ENCODE measurements around the gene SLC25A4.

SLC25A4 gene

DNA sequence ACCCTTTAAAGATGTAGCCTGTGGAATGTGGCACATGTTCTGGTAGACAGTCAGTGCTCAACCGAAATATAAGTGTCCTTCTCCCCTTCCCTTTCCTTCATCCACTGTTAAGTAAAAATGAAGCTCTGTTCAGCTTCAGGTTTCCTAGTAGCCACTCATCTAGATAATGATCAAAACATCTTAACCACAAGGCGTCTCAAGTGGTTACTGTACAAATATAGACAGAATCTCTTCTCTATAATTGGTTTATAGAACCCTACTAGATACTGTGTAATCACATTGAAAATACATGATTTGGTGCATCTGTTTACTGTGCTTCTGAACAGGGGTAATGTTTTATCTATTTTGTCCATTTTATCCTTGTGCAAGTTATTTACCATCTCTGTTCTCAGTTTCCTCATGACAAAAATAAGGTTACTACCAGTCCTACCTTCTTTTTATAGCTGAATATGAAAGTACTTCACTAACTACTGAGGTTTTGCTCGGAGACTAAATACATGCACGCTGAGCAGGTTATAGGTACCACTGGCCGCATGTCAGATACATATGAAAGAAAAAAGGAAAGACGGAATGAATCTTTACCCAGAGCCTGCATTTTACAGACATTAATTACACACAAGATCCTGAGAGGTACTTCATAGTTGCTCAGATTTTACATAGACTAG is 20.3 kb upstream of the SLC25A4 start:
- DNase-seq, result no peak

DNA sequence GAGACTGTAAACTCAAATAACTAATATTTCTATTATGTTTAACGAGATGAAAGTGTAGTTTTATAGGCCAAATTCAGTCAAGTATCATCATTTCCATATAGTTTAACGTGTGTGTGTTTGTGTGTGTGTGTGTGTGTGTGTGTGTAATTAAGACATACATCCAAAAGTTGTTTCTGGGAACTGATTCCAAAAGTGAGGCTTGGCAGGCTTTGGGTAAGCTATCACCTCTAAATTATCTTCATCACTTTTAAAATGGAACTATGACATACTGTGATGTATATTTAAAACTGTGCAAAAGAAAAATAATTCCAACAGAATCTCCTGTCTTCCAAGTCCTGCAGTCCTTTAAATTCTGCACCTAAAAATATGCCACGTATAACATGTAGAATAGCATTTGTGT is 19.1 kb upstream of the SLC25A4 start:
- no peak for DNase-seq

DNA sequence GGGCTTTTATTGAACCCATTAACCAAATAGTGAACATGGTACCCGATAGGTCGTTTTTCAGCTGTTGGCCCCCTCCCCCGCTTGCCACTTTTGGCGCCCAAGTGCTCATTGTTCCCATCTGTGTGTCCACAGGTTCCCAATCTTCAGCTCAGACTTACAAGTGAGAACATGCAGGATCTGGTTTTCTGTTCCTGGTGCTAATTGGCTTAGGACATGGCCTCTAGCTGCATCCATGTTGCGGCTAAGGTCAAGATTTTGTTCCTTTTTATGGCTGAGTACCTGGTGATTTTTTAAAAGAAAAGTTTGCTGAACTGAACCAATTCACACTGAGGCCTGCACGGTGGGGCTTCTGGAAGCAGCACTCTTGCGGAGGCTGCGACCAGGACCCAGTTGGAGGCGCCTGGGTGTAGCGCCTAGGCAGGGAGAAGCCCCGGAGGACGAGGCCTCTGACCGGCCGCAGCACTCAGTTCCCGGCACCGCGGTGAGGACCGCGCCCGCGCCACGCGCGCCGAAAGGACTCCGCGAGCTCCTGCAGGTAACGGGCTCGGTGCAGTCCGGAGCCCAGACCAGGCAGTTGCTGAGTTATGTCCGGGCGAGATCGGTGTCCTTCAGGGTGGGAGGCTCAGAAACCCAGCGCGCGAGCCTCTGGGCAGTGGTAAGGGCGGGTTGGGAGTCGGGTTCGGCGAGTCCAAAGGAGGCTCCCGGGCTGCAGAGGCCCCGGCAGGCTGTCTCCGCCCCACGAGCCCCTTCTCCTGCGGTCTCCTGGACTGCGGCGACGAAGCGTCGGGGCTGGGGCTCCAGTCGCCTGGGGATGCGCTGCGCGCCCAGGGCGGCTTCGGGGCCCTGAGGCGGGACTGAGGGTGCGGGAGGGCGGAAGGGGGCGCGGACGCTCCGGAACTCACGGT is 15.8 kb upstream of the SLC25A4 start:
- no peak for DNase-seq

GRCh38 chr4:185128272-185129119 is 14.6 kb upstream of the SLC25A4 start:
- DNase-seq, result peak; percentile 3

- peak; percentile 23 for DNase-seq
These were observed 8.7 kb upstream of the SLC25A4 start for GRCh38 chr4:185134307-185134869.

- DNase-seq, result no peak
These were observed 5.7 kb upstream of the SLC25A4 start for GRCh38 chr4:185137233-185137925.

DNA sequence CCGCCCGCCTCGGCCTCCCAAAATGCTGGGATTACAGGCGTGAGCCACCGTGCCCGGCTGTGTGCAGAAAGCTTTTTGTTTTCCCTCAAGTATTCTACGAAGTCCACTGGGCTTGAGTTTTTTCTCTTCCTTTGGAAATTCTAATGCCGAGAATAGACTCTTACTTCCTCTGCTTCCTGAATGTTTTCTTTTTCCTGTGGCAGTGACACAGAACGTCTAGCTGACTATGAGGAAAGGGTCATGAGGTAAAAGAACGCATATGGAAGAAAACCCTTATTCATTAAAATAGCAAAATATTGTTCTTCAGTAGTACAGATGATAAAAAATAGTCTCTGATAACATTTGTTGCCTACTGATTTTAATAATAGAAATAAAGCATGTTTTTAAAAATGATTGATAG is 4.9 kb upstream of the SLC25A4 start:
- no peak for DNase-seq

GRCh38 chr4:185139736-185140135 is 3.3 kb upstream of the SLC25A4 start:
- DNase-seq, result no peak

DNA sequence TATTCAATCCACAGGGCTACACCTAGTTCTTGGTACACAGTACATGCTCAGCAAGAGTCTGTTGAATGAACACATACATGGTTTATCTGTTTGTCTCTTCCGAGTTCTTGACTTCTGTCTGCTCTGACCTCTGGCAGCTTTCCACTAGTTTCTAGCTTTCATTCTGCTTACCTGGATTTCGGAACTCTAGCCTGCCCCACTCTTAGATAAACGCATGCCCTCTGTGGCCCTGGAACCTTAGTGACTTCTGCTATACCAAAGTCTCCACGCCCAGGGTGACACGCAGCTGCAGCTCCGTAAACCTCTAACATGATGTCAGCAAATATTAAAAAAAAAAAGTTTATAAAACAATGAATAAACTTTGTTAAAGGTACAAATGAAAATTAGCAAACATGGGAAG is 1.3 kb upstream of the SLC25A4 start:
- DNase-seq, result no peak

GRCh38 chr4:185142564-185142911 is 528 bp upstream of the SLC25A4 start:
- DNase-seq, result peak; percentile 1

DNA sequence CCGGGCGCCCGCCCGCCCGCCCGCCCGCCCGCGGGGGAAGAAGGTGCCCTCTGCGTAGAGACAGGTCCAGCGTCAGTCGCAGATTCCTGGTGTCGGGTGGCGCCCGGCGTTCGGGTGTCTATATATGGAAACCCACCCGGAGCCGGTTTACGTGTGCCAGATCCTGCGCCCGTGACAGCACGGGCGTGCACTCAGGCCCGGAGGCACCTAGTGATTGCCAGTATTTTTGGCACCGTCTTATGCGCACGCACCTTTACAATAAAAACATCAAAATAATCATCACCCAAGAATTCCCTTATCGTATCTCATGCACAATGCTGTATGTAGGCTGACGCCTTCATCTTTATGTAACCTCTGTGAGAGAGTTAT is 519 bp downstream of the SLC25A4 start:
- DNase-seq, result peak; percentile 30

DNA sequence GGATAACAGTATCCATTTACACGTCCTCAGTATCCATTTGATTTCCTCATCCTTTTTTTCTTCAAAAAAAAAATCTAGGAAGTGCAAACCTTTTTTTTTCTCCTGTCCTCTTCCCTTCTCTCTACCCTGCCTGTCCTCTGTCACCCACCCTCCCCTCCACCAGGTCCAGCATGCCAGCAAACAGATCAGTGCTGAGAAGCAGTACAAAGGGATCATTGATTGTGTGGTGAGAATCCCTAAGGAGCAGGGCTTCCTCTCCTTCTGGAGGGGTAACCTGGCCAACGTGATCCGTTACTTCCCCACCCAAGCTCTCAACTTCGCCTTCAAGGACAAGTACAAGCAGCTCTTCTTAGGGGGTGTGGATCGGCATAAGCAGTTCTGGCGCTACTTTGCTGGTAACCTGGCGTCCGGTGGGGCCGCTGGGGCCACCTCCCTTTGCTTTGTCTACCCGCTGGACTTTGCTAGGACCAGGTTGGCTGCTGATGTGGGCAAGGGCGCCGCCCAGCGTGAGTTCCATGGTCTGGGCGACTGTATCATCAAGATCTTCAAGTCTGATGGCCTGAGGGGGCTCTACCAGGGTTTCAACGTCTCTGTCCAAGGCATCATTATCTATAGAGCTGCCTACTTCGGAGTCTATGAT is 1.7 kb downstream of the SLC25A4 start:
- no peak for DNase-seq

- no peak for DNase-seq
These were observed 2.5 kb downstream of the SLC25A4 start for GRCh38 chr4:185145572-185145971.

- no peak for DNase-seq
These were observed 6.3 kb downstream of the SLC25A4 start for GRCh38 chr4:185149392-185149791.

DNA sequence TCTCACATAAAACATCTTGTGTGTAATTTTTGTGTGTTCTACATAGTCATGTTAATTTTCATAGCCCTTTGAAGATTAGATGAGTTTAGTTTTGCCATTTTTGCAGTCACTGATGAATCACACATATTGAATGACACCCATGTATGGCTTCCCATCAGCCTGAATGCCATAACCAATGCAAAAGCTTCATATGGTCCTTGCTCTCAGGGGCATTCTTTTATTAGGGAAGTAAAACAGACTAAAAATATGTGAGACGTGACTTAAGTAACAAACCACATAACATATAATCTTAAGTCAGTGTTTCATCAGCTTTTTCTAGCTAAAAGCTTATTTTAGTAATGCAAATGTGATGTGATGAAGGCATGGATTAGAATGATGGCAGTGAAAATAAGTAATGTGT is 8.2 kb downstream of the SLC25A4 start:
- no peak for DNase-seq

GRCh38 chr4:185165605-185166063 is 22.6 kb downstream of the SLC25A4 start:
- no peak for DNase-seq

DNA sequence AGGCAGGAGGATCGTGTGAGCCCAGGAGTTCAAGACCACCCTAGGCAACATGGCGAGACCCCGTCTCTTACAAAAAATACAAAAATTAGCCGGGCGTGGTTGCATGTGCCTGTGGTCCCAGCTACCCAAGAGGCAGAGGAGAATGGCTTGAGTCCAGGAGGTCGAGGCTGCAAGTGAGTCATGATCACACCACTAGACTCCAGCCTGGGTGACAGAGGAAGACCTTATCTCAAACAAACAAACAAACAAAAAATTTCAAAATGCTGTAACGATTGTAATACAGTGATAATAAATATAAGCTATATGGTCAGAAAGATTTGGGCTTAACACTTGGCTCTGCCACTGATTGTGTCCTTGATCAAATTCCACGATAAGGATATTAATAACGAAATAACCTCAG is 24.2 kb downstream of the SLC25A4 start:
- DNase-seq, result no peak

DNA sequence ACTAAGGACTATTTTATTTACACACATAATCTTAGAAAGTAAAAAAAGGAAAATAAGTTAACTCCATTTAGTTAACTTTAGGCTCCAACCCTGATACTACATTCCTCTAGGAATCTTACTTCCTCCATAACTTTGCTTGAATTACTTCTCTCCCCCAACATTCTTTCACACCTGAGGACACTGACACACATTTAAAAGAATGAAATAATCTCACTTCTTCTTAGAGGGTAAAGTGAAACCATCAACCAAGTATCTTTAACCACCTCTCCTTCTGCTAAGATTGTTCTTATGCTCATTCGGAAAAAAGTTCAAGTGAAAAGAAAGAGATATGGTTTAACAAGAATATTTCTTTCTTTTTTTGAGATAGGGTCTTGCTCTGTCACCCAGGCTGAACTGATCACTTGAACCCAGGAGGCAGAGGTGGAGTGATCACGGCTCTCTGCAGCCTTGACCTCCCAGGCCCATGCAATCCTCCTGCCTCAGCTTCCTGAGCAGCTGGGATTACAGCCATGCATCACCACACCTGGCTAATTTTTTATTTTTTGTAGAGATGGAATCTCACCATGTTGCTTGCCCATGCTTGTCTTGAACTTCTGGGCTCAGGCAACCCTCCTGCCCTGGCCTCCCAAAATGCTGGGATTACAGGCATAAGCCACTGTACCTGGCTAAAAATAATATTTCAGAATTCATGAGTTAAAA is 28.5 kb downstream of the SLC25A4 start:
- no peak for DNase-seq

DNA sequence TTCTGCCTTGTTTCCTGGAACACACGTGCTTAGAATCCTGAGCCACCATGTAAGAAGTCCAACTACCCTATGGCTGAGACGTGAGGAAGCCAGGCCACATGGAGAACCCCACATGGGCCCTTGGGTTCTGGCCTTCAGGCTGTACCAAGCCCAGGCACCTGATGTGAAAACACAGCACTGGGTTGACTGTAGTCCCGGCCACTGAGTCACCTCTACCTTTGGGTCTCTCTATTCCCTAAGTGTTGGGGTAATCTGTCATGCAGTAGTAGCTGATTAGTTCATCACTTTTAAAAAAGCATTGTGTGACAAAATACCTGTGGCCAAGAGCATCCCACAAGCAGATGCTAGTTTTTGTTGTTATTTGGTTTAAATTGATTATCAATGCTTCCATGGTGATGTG is 36.4 kb downstream of the SLC25A4 start:
- no peak for DNase-seq

GRCh38 chr4:185182239-185182638 is 39.2 kb downstream of the SLC25A4 start:
- DNase-seq, result no peak

GRCh38 chr4:185183622-185184281 is 40.7 kb downstream of the SLC25A4 start:
- DNase-seq, result peak; percentile 86

Measured in NCI-H1092 (cell line).